Kidney glomerular epithelial cell (primary cell): ENCODE data around the gene BCAM.

Source experiments
- DNase-seq: peaks from one replicate; lab custom pipeline; 2025; lab: John Stamatoyannopoulos, UW

Gene BCAM

GRCh38 chr19:44792281-44792680 lies 16.6 kb upstream of the BCAM start:
- DNase-seq = no peak

GRCh38 chr19:44794610-44795009 lies 14.3 kb upstream of the BCAM start:
- no peak for DNase-seq

GRCh38 chr19:44795398-44795987 lies 13.4 kb upstream of the BCAM start:
- no peak for DNase-seq

GRCh38 chr19:44796701-44797115 lies 12.2 kb upstream of the BCAM start:
- DNase-seq = no peak

- DNase-seq = no peak
These were observed 9.1 kb upstream of the BCAM start for GRCh38 chr19:44799627-44800346.

GRCh38 chr19:44800461-44800860 lies 8.4 kb upstream of the BCAM start:
- DNase-seq = peak; percentile 64

GRCh38 chr19:44803442-44804428 lies 5.2 kb upstream of the BCAM start:
- DNase-seq = no peak

- no peak for DNase-seq
These were observed 2.6 kb upstream of the BCAM start for GRCh38 chr19:44806291-44806690.

- DNase-seq = no peak
These were observed 1.7 kb upstream of the BCAM start for GRCh38 chr19:44807162-44807561.

GRCh38 chr19:44807652-44808462 lies 1.0 kb upstream of the BCAM start:
- DNase-seq = peak; percentile 57

- DNase-seq = no peak
These were observed 802 bp downstream of the BCAM start for GRCh38 chr19:44809577-44810233.

- DNase-seq = no peak
These were observed 1.6 kb downstream of the BCAM start for GRCh38 chr19:44810234-44811121.

GRCh38 chr19:44811122-44811419 lies 2.2 kb downstream of the BCAM start:
- no peak for DNase-seq

- DNase-seq = no peak
These were observed 3.3 kb downstream of the BCAM start for GRCh38 chr19:44812142-44812718.

- no peak for DNase-seq
These were observed 4.4 kb downstream of the BCAM start for GRCh38 chr19:44813070-44813840.

- no peak for DNase-seq
These were observed 5.1 kb downstream of the BCAM start for GRCh38 chr19:44813841-44814470.

- no peak for DNase-seq
These were observed 5.6 kb downstream of the BCAM start for GRCh38 chr19:44814517-44814916.

- DNase-seq = no peak
These were observed 7.4 kb downstream of the BCAM start for GRCh38 chr19:44816301-44816700.
